GM18867 (cell line): ENCODE data around the gene DGKA.
"Not testable (repeated sequence)": the region's sequence is repeated elsewhere in the genome, so short reads cannot be mapped to it uniquely, and the experiment has no call there.

ENCODE experiments used
- ATAC-seq: cut with Tn5 transposase; IDR thresholded peaks from one replicate; pipeline ENCODE4 v1.9.1; 2021; ENCODE audit warnings: mild to moderate bottlenecking, moderate library complexity; ENCODE audit not compliant: unreplicated experiment

DGKA gene

DNA sequence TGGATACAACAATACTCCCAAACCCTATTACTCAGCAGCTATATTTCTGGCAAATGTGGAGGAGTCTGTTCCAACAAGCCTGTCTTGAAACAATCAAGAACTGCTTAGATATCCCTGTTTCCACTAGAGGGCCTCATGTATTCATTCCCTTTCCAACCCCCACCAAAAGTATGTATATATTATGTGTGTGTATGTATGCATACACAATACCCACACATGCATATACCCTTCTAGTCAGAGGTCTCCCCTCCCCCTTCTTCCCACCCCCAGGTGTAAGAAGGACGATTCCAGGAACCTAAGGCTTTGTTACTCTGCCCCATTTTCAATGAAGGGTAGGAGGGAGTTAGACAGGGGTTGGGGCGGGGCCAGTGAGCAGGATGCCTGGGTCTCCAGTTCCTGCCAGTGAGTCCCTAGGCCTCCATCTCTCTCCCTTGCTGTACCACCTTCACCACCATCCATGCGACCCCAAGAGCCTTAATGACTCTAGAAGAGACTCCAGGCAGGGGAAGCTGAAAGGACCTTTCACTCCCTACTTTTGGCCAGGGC, at the start of gene DGKA:
TSS of gene DGKA (plus strand) at position 392 of the 546 bp plus-strand sequence. CDS start 5,342 bp downstream, outside the sequence.
- no peak for ATAC-seq

DNA sequence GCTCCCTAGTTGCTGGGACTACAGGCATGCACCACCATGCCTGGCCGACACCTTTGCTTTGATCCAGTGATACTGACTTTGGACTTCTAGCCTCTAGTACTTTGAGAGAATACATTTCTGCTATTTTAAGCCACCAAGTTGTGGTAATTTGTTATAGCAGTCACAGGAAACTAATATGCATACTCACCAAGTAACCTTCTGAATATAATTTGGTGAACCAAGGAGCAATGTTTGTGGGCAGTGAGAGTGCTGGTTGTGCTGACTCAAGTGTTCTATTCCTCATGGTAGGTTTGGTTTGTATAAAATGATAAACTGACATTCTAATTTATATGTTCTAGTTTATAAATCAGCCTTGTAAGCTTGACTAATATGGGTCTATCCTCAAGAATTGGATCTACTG, 45.8 kb upstream of the DGKA start:
- ATAC-seq = no peak

DNA sequence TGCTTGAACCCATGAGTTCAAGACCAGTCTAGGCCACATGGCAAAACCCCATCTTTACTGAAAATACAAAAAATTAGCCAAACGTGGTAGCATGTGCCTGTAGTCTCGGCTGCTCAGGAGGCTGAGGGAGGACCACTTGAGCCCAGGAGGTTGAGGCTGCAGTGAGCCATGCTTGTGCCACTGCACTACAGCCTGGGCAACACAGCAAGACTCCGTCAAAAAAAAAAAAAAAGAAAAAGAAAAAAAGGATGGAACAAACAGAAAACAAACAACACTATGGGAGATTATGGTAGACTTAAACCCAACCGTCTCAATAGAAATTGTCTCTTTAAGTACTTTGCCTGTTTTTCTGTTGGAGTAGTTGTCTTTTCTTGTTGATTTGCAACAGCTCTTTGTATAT, 39.7 kb upstream of the DGKA start:
- ATAC-seq = no peak

DNA sequence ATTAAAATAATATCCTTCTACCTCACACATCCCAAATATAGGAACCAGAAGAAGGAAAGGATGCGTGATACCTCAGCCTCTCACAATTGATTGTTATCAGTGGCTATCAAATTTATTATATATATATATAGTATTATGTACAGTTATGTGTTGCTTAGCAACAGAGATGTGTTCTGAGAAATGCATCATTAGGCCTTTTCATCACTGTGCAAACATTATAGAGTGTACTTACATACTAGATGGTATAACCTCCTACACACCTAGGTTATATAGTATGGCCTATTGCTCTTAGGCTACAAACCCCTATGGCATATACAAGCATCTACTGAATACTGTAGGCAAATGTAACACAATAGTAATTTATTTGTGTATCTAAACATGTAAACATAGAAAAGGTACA, 37.2 kb upstream of the DGKA start:
- no peak for ATAC-seq

DNA sequence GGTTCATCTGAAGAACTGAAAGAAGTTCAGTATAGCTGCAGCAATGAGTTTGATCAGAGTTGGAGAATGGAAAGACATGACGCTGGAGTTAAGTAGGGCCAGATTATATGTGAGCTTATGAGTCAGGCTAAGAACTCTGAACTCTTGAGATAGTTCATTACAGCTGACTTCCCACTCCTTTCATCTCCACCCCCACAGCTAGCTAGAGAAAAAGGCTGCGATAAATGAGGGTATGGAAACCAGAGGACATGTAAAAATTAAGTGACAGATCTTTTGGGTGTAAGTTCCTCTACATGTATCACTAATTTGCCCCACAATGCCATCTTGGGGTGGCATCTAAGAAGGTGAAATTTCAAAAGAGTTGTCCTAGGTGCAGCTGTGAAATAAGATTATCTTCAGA, 31.9 kb upstream of the DGKA start:
- ATAC-seq = no peak

DNA sequence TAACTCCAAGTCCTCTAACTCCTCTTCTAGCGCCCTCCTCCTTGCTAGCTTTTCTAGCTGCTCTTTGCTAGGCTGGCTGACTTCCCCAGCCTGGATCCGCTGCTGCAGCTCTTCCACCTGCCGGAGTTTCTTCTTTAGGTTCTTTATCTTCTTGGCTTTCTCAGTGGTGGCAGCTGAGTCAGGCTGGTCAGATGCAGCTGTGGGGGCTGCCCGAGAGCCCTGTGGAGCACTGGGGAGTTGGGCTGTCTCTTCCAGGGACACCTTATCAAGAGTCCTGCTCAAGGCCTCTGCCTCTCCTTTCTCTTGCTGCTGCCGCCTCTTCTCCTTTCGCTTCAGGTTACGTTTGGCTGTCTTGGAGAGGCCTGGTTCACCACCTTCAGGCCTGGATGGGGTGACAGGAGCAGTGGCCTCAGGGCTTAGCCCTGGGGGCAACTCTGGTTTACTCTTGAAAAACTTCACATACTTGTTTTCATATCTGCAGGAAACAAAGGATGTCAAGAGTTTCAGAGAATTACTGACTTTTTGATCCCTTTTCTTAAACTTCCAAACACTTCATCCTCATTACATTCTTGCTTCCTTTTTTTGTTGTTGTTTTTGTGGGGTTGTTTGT, 29.0 kb upstream of the DGKA start:
- ATAC-seq = no peak

DNA sequence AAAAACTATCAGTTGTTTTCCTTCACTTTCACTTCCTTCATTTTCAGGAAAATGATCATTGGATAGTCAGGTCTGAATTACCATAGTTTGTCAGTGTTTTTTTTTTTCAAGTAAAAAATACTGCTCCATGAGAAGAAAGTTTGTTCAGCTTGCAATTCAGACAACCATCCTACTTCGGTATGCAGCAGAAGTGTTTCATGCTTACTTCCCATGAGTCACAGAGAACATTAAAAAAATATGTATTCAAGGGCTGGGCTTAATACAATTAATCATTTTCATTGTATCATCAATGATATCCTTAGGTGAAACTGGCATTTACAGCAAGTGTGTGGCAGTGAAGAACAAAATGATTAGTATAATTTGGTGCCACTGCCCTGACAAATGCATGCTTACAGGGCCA, 24.9 kb upstream of the DGKA start:
- no peak for ATAC-seq

DNA sequence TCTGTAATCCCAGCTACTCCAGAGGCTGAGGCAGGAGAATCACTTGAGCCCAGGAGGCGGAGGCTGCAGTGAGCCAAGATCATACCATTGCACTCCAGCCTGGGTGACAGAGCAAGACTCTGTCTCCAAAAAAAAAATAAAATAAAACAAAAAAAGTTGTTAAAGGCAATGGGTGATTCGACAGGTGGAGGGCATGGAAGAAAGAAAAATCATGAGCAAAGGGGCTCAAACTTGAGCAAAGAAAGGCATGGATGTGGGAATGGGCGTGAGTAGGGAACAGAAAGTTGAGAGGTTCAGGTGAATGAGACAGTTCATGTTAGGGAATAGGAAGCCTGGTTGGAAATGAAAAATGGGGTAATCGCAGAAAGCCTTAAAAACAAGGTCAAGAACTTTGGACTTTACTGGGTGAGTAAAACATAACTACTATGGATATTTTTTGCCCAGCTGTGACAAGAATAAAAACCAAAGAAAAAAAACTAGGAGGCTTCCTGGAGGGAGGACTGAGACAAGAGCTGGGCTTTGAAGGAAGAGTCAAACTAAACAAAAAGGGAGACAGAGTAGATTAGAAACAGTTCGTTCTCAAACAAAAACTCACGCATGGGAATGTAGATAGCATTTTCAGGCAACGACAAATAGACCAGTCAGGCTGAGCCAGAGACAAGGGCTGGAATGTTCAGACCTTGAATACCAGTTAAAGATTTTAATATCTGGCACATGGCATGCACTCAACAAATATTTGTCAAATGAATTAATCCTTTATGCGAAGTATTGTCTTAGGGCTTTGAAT, 22.0 kb upstream of the DGKA start:
- ATAC-seq = no peak

DNA sequence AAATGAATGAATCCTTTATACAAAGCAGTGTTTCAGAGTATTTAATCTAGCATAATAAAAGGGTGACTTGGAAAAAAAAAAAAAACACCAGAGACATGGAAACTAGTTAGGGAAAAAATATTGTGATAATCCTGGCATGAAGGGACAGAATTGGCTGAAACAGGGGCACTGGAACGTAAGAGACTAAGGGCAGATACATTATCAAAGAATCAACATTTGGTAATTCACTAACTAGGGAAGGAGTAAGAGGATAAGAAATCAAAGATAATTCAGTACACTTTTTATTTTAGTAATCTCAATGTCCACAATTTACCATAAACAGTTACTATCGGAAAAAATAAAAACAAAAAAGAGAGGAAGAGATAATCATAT, 21.5 kb upstream of the DGKA start:
- no peak for ATAC-seq

DNA sequence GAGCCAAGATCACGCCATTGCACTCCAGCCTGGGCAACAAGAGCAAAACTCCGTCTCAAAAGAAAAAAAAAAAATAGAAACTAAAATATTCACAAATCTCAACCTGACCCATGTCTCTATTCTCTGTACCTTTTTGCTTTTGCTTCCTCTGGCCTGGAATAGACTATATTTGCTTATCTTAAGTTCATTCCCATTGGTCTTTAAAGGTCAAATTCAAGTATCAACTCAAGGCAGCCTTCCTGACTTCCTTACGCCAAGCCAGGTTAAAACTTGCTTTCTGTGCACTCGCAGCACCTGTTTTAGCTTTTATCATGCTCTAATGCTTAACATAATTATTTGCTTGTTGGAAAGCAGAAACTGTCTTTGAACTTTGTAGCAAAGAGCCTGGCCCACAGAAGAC, 18.1 kb upstream of the DGKA start:
- ATAC-seq = no peak

DNA sequence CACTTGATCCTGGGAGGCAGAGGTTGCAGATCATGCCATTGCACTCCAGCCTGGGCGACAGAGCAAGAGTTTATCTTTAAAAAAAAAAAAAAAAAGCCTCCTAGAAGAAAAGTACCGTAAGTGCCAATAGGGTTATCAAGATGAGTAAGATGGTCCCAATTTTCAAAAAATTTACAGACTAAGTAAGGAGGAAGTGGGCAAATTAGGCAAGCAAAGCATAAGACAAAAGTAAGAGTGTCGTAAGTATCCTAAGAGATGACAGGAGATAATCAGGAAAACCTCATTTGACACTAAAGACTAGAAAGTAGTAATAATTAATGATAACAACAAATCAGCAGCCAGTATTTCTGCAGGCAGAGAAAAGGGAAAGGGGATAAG, 15.5 kb upstream of the DGKA start:
- no peak for ATAC-seq

DNA sequence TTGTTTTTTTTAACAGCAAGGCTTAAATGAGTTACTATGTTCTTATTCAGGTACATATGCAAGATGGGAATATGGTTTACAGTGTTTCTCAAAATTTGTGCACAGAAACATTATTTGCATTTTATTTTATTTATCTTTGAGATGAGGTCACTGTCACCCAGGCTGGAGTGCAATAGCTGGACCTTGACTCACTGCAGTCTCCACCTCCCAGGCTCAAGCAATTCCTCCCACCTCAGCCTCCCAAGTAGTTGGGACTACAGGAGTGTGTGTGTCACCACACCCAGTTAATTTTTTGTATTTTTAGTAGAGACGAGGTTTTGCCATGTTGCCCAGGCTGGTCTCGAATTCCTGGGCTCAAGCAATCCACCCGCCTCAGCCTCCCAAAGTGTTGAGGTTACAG, 11.9 kb upstream of the DGKA start:
- not testable (repeated sequence) for ATAC-seq

DNA sequence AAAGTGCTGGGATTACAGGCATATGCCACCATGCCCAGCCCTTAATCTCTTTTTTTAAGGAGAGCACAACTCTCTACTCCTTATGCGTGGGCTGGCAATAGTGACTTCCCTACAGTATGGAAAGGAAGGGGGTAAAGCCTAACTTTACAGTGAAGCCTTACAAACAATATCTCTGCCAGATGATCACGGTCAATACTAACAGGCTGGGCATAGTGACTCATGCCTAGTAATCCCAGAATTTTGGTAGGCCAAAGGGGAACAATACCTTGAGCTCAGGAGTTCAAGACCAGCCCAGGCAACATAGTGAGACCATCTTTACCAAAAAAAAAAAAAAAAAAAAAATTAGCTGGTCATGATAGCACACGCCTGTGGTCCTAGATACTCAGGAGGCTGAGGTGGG, 8.8 kb upstream of the DGKA start:
- no peak for ATAC-seq

DNA sequence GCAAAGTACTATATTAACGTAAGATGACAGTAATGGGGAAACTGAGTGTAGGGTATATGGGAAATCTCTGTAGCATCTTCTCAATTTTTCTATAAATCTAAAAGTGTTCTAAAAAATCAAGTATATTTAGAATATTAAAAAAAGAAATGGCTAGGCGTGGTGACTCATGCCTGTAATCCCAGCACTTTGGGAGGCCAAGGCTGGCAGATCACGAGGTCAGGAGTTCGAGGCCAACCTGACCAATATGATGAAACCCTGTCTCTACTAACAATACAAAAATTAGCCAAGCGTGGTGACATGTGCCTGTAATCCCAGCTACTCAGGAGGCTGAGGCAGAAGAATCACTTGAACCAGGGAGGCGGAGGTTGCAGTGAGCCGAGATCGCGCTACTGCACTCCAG, 7.3 kb upstream of the DGKA start:
- ATAC-seq = not testable (repeated sequence)

DNA sequence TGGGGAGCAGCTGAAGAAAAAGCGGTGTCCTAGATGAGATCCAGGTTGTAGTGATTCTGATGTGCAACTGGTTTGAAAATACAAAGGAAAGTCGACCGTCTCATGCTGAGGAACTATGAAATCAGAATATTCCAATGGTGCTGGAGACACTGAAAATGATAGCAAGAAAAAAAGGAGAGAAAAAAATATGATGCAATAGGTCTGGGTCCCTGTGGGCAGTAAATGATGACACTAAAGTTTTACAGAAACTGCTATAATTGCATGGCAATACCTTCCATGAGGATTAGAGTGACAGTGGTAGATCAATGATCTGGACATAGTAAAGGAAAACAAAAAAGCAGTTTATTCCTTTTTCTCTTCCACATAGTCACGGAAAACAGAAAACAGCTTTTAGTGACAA, 5.6 kb upstream of the DGKA start:
- no peak for ATAC-seq

DNA sequence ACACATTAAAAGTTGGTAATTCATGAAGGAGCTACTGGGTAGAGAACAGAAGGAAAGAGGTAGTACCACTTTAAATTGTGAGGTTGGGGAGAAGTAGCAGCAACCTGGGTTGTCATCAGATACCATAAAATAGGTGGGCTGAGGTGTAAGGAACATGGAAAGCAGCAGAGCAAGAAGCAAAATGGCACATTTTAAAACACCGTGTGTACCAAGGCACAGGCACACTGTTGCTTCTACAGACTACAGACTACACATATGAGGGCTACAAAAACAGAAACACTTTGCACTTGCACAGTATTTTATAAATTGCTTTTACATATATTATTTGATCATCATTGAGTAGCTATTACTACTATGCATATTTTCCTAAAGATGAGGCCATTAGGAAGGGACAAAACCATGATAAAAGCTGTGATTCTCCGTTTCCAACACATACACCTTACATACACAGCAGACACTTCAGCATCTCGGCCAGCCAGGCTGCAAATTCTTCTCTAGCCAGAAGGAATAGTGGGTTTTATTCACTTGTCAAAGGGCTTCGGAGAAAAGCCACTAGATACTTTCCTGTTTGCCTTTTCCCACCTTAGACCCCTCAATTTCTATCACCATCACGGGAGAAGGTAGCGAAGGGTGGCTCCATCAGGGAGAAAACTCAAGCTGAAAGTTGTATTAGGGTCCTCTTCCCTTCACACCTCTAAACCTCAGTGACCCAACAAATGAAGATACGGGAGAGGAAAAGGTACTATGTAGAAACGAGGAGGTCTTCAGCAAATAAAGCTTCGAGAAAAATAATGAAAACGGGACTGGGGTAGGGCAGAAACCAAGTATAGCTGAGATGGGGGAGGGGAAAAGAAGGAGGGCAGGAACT, 4.9 kb upstream of the DGKA start:
- ATAC-seq = no peak

DNA sequence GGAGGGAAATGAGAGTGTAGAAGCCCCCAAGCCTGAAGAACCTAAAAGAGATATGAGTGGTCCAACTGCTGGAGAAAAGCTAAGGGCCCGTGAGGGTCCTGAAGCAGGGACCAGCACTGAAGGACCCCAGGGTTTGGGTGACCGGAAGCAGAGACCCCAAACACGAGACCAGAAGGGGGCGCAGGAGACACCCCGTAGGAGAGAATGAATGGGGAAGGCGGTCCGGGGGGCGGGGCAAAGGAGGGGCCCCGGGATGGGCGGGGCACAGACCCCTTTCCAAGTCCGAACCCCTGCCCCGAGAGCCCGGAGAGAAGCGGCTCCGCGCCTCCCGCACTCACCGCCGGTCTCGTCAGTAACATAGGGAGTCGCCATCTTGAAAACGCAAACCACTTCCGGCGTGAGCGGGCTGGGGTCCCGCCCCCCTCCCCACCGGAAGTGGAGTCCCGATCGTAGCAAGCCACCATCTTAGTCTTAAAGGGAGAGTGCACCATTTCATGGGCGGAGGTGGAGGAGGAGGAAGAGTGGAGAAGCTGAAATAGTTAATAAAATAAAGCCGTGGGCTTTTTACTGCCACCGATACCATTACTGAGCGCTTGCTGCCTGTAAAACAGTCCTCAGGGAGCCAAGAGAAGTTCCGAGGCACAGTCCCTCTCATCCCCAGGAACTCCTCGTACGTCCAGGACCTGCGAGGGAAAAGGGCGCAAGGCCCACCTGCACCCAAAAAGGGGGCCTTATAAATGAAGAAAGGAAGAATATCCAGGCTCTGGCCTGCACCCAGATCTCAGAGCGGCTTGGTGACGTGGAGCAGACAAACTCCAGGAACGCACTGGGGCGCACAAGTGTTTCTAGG, 4.0 kb upstream of the DGKA start:
- peak; percentile 39 for ATAC-seq

DNA sequence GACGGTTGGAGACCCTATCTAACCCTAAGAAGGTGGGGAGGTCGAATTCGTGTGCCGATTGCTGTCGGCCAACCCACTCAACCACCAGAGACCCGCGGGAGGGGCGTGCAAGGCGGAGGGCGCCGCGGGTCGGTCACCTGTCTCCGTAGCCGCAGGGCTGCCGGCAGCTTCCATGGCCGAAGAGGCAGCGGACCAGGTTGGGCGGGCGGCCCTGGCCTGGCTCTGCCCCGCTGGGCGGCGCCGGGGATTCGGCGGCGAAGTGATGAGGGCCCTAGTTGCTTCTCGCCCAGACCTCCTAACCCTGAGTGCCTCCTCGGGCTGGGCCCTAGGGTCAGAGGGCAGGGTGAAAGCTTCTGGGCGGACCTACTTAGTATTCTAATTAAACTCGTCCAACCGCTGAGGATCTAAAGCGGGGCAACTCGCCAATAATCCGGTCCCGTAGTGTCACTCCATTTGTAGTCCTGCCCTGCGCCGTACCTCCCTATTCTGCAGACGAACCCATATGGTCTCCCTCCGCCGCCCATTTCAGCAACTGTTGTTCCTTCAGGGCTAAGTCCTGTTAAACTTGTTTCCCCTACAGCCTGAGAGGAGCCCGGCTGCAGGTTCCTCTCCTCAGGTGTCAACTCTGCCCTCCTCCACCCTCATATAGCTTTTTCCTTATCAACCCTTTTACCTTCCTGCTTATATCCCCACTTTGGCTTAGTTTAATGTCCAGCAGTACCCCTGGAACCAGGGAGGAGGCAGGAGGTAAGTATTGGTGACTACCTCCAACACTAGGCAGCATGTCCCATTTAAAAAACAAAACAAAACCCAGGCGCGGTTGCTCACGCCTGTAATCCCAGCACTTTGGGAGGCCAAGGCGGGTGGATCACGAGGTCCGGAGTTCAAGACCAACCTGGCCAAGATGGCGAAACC, 3.1 kb upstream of the DGKA start, which contains the start of gene PYM1:
TSS of gene PYM1 (minus strand) at position 307 of the 915 bp plus-strand sequence. CDS start at position 174, 133 bp downstream.
- ATAC-seq = peak; percentile 53

DNA sequence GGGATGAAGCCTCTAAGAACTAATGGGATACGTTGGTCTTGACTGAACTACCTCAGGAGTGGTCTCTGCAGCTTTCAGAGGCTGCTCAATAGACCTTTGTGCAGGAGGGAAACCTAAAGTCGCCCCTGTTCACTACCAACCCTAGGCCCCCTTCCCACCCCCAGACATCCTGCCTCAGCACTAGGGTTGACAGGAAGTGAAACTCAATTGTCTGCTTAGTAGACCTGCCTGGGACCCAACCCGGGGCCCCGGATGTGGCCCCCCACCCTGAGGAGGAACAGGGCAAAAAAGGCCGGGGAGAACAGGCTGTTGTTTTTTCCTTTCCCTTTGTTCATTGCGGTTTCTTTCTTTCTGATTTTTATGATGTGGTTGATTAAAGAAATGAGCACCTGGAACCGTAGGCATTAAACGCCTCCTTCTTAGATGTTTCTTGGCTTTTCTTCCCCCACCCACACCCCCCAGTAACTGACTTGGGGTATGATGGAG, 1.6 kb upstream of the DGKA start:
- peak; percentile 30 for ATAC-seq
